OCI-M2 (cell line): ENCODE measurements around the gene CARD11.
"Not testable (repeated sequence)": the region's sequence is repeated elsewhere in the genome, so short reads cannot be mapped to it uniquely, and the experiment has no call there.

Source experiments
- DNase-seq: peaks from one replicate; lab custom pipeline; 2025; ENCODE audit not compliant: unreplicated experiment; lab: John Stamatoyannopoulos, UW

The CARD11 gene

GRCh38 chr7:2928613-2929311 is 114.9 kb downstream of the CARD11 start:
- no peak for DNase-seq

GRCh38 chr7:2928256-2928612 is 115.4 kb downstream of the CARD11 start:
- no peak for DNase-seq

- no peak for DNase-seq
Observed at GRCh38 chr7:2927592-2927991, 116.1 kb downstream of the CARD11 start.

- no peak for DNase-seq
Observed at GRCh38 chr7:2926896-2927405, 116.7 kb downstream of the CARD11 start.

- DNase-seq, result no peak
Observed at GRCh38 chr7:2926120-2926895, 117.4 kb downstream of the CARD11 start.

GRCh38 chr7:2924866-2925840 is 118.5 kb downstream of the CARD11 start:
- no peak for DNase-seq

GRCh38 chr7:2923886-2924574 is 119.6 kb downstream of the CARD11 start:
- no peak for DNase-seq

GRCh38 chr7:2923291-2923781 is 120.3 kb downstream of the CARD11 start:
- DNase-seq, result no peak

GRCh38 chr7:2922866-2923265 is 120.8 kb downstream of the CARD11 start:
- no peak for DNase-seq

GRCh38 chr7:2922348-2922691 is 121.3 kb downstream of the CARD11 start:
- DNase-seq, result no peak

GRCh38 chr7:2921653-2922347 is 121.9 kb downstream of the CARD11 start:
- no peak for DNase-seq

GRCh38 chr7:2920956-2921652 is 122.6 kb downstream of the CARD11 start:
- DNase-seq, result no peak

GRCh38 chr7:2920480-2920879 is 123.2 kb downstream of the CARD11 start:
- not testable (repeated sequence) for DNase-seq

- DNase-seq, result no peak
Observed at GRCh38 chr7:2920041-2920440, 123.6 kb downstream of the CARD11 start.

- no peak for DNase-seq
Observed at GRCh38 chr7:2919256-2919655, 124.4 kb downstream of the CARD11 start.

- no peak for DNase-seq
Observed at GRCh38 chr7:2918406-2918805, 125.3 kb downstream of the CARD11 start.

- no peak for DNase-seq
Observed at GRCh38 chr7:2915023-2915422, 128.6 kb downstream of the CARD11 start.

- DNase-seq, result no peak
Observed at GRCh38 chr7:2913760-2914387, 129.8 kb downstream of the CARD11 start.
